Prostate gland (tissue), 2 donors: ENCODE data around the gene STAC2.

ENCODE experiments used
- POLR2A ChIP-seq: fragments of 450-650 bp; IDR thresholded peaks from one replicate; pipeline ENCODE4 v1.6.1; 2016; ENCODE audit warnings: antibody characterized with exemption, mild to moderate bottlenecking
- POLR2AphosphoS5 ChIP-seq: sonication (generic); formaldehyde crosslinking; IDR thresholded peaks from one replicate; pipeline ENCODE4 v1.6.1; 2017; ENCODE audit warnings: antibody characterized with exemption
- TF ChIP-seq, protein P1 (sequence below), 4 experiments: fragments of 200-600 bp in 2 of 4; fragments of 450-650 bp in 2 of 4; sonication (generic) in 2 of 4; IDR thresholded peaks; 1 replicate in 3 of 4; 2 replicates in 1 of 4; pipeline ENCODE4 v1.5.1; 2016 to 2019; ENCODE audit warnings: antibody characterized with exemption in 4 of 4, mild to moderate bottlenecking in 2 of 4, moderate library complexity in 2 of 4

DNA sequence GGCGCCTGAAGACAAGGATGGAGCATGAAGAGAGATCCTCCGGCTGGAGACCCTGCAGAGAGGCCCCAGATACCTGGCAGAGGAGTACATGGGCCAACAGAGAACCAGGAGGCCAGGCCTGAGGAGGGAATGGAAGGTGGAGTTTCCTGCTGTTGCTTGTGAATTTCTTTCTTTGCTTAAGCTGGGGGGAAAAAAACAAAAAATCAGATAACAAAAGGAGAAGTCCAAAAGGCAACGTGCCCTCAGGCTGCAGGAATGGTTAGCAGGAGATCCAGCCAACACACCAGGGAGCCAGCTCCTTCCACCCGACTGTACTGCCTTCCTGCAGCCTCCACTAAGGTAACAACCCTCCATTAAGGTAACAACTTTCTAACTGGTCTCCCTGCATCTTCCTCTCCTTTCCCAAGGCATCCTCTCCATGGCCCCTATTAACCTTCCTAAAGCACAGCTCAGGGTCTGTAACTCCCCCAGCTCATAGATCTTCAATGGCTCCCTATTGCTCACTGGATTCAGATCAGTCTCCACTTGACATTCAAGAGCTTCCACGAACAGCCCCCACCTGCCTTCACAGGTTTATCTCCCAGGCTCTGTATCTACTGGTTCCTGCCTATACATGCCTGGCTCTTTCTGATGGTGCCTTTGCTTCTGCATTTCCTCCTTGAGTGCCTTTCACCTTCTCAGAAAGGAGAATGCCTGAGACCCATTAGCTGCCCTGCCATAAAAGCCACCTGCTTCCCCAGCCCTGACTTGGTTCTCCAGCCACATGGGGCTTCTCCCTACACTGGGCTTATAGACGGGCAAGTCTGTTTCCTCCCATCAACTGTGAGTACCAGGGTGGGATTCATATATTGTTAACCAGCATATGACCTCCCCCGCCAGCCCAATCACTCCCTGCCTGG lies 59.1 kb downstream of the STAC2 start:
- TF ChIP-seq, protein P1, sequence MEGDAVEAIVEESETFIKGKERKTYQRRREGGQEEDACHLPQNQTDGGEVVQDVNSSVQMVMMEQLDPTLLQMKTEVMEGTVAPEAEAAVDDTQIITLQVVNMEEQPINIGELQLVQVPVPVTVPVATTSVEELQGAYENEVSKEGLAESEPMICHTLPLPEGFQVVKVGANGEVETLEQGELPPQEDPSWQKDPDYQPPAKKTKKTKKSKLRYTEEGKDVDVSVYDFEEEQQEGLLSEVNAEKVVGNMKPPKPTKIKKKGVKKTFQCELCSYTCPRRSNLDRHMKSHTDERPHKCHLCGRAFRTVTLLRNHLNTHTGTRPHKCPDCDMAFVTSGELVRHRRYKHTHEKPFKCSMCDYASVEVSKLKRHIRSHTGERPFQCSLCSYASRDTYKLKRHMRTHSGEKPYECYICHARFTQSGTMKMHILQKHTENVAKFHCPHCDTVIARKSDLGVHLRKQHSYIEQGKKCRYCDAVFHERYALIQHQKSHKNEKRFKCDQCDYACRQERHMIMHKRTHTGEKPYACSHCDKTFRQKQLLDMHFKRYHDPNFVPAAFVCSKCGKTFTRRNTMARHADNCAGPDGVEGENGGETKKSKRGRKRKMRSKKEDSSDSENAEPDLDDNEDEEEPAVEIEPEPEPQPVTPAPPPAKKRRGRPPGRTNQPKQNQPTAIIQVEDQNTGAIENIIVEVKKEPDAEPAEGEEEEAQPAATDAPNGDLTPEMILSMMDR (IDR thresholded peaks at IDR 0.05): no peak
- no peak for TF ChIP-seq POLR2A
- no peak for TF ChIP-seq POLR2AphosphoS5
